HPDE6-E6E7 (cell line): ENCODE data around the gene NEMF.
"Not testable (repeated sequence)": the region's sequence is repeated elsewhere in the genome, so short reads cannot be mapped to it uniquely, and the experiment has no call there.

Experiments used
- DNase-seq: peaks from one replicate; pipeline ENCODE4 v3.0.0; 2011; ENCODE audit warnings: missing footprints; ENCODE audit errors: extremely low spot score

NEMF gene

GRCh38 chr14:49880267-49881064 lies 27.9 kb upstream of the NEMF start:
- no peak for DNase-seq

GRCh38 chr14:49879646-49880204 lies 27.1 kb upstream of the NEMF start:
- DNase-seq: no peak

- no peak for DNase-seq
Measured at GRCh38 chr14:49876563-49877127, 24.1 kb upstream of the NEMF start.

- no peak for DNase-seq
Measured at GRCh38 chr14:49875640-49876198, 23.1 kb upstream of the NEMF start.

- DNase-seq: not testable (repeated sequence)
Measured at GRCh38 chr14:49873548-49873947, 21.0 kb upstream of the NEMF start.

- DNase-seq: no peak
Measured at GRCh38 chr14:49870908-49871307, 18.3 kb upstream of the NEMF start.

- no peak for DNase-seq
Measured at GRCh38 chr14:49868720-49869114, 16.1 kb upstream of the NEMF start.

- peak; percentile 91 for DNase-seq
Measured at GRCh38 chr14:49867831-49868719, 15.5 kb upstream of the NEMF start.

- no peak for DNase-seq
Measured at GRCh38 chr14:49865431-49865859, 12.9 kb upstream of the NEMF start.

- DNase-seq: no peak
Measured at GRCh38 chr14:49863487-49864281, 11.1 kb upstream of the NEMF start.

- DNase-seq: peak; percentile 31
Measured at GRCh38 chr14:49862089-49862673, 9.6 kb upstream of the NEMF start.

- peak; percentile 23 for DNase-seq
Measured at GRCh38 chr14:49861699-49862088, 9.1 kb upstream of the NEMF start.

GRCh38 chr14:49860988-49861698 lies 8.6 kb upstream of the NEMF start:
- no peak for DNase-seq

- no peak for DNase-seq
Measured at GRCh38 chr14:49858383-49858782, 5.8 kb upstream of the NEMF start.

- DNase-seq: no peak
Measured at GRCh38 chr14:49857427-49858003, 4.9 kb upstream of the NEMF start.

- peak; percentile 54 for DNase-seq
Measured at GRCh38 chr14:49853572-49854375, 1.2 kb upstream of the NEMF start.

GRCh38 chr14:49853158-49853477 lies 530 bp upstream of the NEMF start:
- no peak for DNase-seq

GRCh38 chr14:49851813-49852212 lies 775 bp downstream of the NEMF start:
- DNase-seq: no peak
